Neural cell (in vitro differentiated cells): ENCODE results near the gene COL6A2. TPM values are rescaled to one million over a fixed set of nuclear protein-coding genes. Genes with fewer than 3 reads are reported as not detected.

Experiments
- H2AFZ ChIP-seq: fragments of 200-600, 300-800 bp; sonication (generic), shearing (Covaris generic); 2 replicates; pipeline ENCODE4 v1.6.0; 2014; ENCODE audit warnings: low read depth, mild to moderate bottlenecking, antibody characterized with exemption, low read length, moderate library complexity
- H3F3A ChIP-seq: fragments of 200-600 bp; shearing (Covaris generic); 2 replicates; pipeline ENCODE4 v1.6.1; 2016; ENCODE audit warnings: mild to moderate bottlenecking, moderate library complexity, mixed read lengths, antibody characterized with exemption, low read length; ENCODE audit not compliant: insufficient read depth, poor library complexity, severe bottlenecking
- H3K27ac ChIP-seq: fragments of 200-600, 300-800 bp; sonication (generic), shearing (Covaris generic); 2 replicates; pipeline ENCODE4 v1.5.1; 2014; ENCODE audit warnings: mild to moderate bottlenecking, low read length, moderate library complexity
- H3K27me3 ChIP-seq: fragments of 300-800, 200-600 bp; sonication (generic), shearing (Covaris generic); 2 replicates; pipeline ENCODE4 v1.6.0; 2014; ENCODE audit warnings: mild to moderate bottlenecking, low read depth, low read length, moderate library complexity; ENCODE audit not compliant: insufficient read depth
- H3K36me3 ChIP-seq: fragments of 300-800, 200-600 bp; sonication (generic), shearing (Covaris generic); 2 replicates; pipeline ENCODE4 v1.5.1; 2014; ENCODE audit warnings: mild to moderate bottlenecking, antibody characterized with exemption, low read length, moderate library complexity; ENCODE audit not compliant: insufficient read depth
- H3K4me2 ChIP-seq: fragments of 300-800, 200-600 bp; sonication (generic), shearing (Covaris generic); 2 replicates; pipeline ENCODE4 v1.6.0; 2014; ENCODE audit warnings: mild to moderate bottlenecking, low read length
- H3K4me3 ChIP-seq: fragments of 300-800, 200-600 bp; sonication (generic), shearing (Covaris generic); 2 replicates; pipeline ENCODE4 v1.5.1; 2014; ENCODE audit warnings: mild to moderate bottlenecking, low read length, moderate library complexity
- H3K79me2 ChIP-seq: fragments of 200-600 bp; shearing (Covaris generic); replicated peaks from 2 replicates; pipeline ENCODE4 v1.6.0; 2014; ENCODE audit warnings: mild to moderate bottlenecking, low read length, moderate library complexity; ENCODE audit not compliant: insufficient read depth
- H3K9ac ChIP-seq: fragments of 300-800, 200-600 bp; sonication (generic), shearing (Covaris generic); 2 replicates; pipeline ENCODE4 v1.6.1; 2016; ENCODE audit warnings: mild to moderate bottlenecking, low read length, mixed read lengths
- H3K9me2 ChIP-seq: fragments of 200-600 bp; shearing (Covaris generic); 2 replicates; pipeline ENCODE4 v1.6.1; 2016; ENCODE audit warnings: mild to moderate bottlenecking, low read length, mixed read lengths; ENCODE audit not compliant: insufficient read depth
- H3K9me3 ChIP-seq: fragments of 200-600, 300-800 bp; sonication (generic), shearing (Covaris generic); 2 replicates; pipeline ENCODE4 v1.6.1; 2016; ENCODE audit warnings: mild to moderate bottlenecking, mixed run types, low read length, moderate library complexity, mixed read lengths
- H4K20me1 ChIP-seq: fragments of 200-600 bp; shearing (Covaris generic); 2 replicates; pipeline ENCODE4 v1.6.1; 2016; ENCODE audit warnings: mild to moderate bottlenecking, mixed run types; ENCODE audit not compliant: insufficient read depth
- EP300 ChIP-seq: fragments of 450-650 bp; conservative IDR thresholded peaks from 2 replicates; pipeline ENCODE4 v1.6.1; 2014; ENCODE audit warnings: antibody characterized with exemption, mild to moderate bottlenecking, moderate library complexity; ENCODE audit not compliant: poor library complexity, severe bottlenecking
- EZH2 ChIP-seq: fragments of 200-600, 300-800 bp; shearing (Covaris generic), sonication (generic); IDR thresholded peaks from 2 replicates; pipeline ENCODE4 v1.6.1; 2014; ENCODE audit warnings: antibody characterized with exemption, low read length, borderline replicate concordance, mild to moderate bottlenecking; ENCODE audit not compliant: insufficient read depth, poor library complexity, severe bottlenecking
- MXI1 ChIP-seq: fragments of 450-650 bp; conservative IDR thresholded peaks from 2 replicates; pipeline ENCODE4 v1.6.1; 2014; ENCODE audit warnings: antibody characterized with exemption, mild to moderate bottlenecking; ENCODE audit not compliant: poor library complexity, severe bottlenecking
- POLR2AphosphoS5 ChIP-seq: IDR thresholded peaks from 2 replicates; pipeline ENCODE4 v1.6.1; 2012
- RAD21 ChIP-seq: fragments of 450-650 bp; conservative IDR thresholded peaks from 2 replicates; pipeline ENCODE4 v1.6.1; 2014; ENCODE audit warnings: antibody characterized with exemption, mild to moderate bottlenecking, moderate library complexity
- SMC3 ChIP-seq: fragments of 450-650 bp; conservative IDR thresholded peaks from 2 replicates; pipeline ENCODE4 v1.6.1; 2014; ENCODE audit warnings: antibody characterized with exemption, mild to moderate bottlenecking, moderate library complexity; ENCODE audit not compliant: poor library complexity
- TAF1 ChIP-seq: IDR thresholded peaks from 2 replicates; pipeline ENCODE4 v1.6.1; 2012; ENCODE audit warnings: low read depth
- polyA plus RNA-seq: library from polyadenylated mRNA; depleted of rRNA; stranded (reverse); fragments of >200 nt; gene quantifications from 2 replicates; pipeline ENCODE4 v1.2.3, GENCODE V29; 2014
- TF ChIP-seq, protein P1 (sequence below): IDR thresholded peaks from 2 replicates; pipeline ENCODE4 v1.6.1; 2012; ENCODE audit warnings: borderline replicate concordance
- TF ChIP-seq, protein P2 (sequence below): fragments of 450-650 bp; IDR thresholded peaks from 2 replicates; pipeline ENCODE4 v1.5.1; 2014; ENCODE audit warnings: antibody characterized with exemption, mild to moderate bottlenecking, moderate library complexity; ENCODE audit not compliant: poor library complexity, severe bottlenecking

The COL6A2 gene
- polyA plus RNA-seq, 1 donor from 2014 or later, result not detected

DNA sequence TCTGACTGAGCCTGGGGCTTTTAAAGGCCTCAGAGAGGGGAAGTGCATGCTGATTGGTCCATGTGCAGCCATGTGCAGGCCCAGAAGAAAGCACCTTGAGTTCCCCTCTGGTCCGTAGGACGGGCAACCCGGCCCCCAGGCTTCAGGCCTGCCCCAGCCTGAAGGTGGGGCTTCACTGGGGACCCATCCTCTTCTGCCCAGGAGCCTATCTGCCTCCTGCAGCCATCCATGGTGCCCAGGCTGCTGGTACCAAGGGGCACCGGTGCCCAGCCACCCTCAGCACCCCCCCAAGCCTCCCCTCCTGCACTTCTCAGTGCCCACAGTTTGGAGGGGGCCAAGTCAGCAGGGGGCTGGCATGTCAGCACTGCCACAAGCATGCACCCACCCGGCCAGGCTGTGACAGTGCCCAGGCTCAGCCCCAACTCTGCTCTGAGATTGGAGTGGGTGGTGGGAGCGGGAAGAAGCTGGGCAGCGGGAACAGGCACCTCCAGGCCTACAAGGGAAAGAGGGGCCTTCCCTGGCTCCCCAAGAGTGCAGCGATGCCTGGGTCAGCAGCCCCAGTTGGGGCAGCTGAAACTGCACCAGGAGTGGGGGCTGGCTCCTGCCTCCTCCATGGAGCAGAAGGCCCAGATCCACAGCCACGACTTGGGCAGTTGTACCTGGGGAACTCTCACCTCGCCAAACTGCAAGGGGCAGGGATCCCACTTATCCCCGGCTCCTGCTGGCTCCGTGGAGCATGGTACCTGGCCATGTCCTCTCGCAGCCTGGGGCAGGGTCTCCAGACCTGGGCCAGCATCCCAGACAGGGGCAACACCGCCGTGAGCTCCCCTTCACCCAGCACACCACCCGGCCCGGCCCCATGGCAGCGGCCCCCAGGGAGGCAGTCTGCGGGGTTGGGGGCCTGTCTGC is 11.7 kb downstream of the COL6A2 start:
- H3K4me2 ChIP-seq, result no peak overlapping the region
- H3K36me3 ChIP-seq, result no peaks in the 10 kb centered on the region
- H3K4me3 ChIP-seq, result no peak overlapping the region
- H3K27ac ChIP-seq, result no peak overlapping the region
- H3K9me3 ChIP-seq, result no peaks in the 10 kb centered on the region
- no peaks in the 10 kb centered on the region for H3K9me2 ChIP-seq
- no peaks in the 10 kb centered on the region for H3F3A ChIP-seq
- TF ChIP-seq, protein P1, sequence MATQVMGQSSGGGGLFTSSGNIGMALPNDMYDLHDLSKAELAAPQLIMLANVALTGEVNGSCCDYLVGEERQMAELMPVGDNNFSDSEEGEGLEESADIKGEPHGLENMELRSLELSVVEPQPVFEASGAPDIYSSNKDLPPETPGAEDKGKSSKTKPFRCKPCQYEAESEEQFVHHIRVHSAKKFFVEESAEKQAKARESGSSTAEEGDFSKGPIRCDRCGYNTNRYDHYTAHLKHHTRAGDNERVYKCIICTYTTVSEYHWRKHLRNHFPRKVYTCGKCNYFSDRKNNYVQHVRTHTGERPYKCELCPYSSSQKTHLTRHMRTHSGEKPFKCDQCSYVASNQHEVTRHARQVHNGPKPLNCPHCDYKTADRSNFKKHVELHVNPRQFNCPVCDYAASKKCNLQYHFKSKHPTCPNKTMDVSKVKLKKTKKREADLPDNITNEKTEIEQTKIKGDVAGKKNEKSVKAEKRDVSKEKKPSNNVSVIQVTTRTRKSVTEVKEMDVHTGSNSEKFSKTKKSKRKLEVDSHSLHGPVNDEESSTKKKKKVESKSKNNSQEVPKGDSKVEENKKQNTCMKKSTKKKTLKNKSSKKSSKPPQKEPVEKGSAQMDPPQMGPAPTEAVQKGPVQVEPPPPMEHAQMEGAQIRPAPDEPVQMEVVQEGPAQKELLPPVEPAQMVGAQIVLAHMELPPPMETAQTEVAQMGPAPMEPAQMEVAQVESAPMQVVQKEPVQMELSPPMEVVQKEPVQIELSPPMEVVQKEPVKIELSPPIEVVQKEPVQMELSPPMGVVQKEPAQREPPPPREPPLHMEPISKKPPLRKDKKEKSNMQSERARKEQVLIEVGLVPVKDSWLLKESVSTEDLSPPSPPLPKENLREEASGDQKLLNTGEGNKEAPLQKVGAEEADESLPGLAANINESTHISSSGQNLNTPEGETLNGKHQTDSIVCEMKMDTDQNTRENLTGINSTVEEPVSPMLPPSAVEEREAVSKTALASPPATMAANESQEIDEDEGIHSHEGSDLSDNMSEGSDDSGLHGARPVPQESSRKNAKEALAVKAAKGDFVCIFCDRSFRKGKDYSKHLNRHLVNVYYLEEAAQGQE, result no peak
- TF ChIP-seq POLR2AphosphoS5, result no peak
- no peak for TF ChIP-seq EZH2
- TF ChIP-seq SMC3, result no peak
- no peak for TF ChIP-seq EP300
- H3K27me3 ChIP-seq, result no peaks in the 10 kb centered on the region
- H3K79me2 ChIP-seq, result no peaks in the 10 kb centered on the region
- H3K9ac ChIP-seq, result no peak overlapping the region
- no peak overlapping the region for H2AFZ ChIP-seq
- no peaks in the 10 kb centered on the region for H4K20me1 ChIP-seq

DNA sequence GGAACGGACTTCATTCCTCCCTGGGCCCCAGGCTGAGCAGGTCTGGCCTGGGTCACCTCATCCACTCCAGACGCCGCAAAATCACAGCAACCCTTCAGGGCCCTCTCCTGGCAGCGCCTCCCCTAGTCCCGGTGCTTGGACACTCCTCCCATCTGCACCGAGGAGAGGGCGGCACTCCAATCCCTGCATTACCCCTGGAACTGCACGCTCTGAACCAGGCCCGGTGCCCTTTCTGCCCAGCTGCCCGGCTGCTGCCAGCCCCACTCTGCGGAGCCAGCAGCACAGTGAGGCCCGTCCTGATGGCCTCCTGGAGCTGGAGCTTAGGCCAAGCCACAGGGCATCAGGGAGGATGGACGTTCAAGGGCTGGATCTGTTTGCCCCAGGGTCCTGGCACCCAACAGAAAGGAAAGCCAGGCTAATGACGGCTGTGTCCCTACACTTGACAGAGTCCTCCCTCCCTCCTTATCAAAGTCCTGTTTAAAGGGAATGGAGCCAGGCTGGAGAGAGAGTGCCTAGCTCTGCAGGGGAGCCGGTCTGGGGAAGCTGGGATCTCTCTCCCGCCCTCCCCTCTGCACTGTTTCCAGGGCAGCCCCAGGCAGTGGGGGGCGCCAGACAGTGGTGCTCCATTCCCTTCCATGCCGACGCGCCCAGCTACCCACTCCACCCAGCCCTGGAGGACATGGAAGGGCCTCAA is 12.7 kb downstream of the COL6A2 start:
- Histone ChIP-seq H3K27ac (no peak overlapping the region), H3K9me2 (no peaks in the 10 kb centered on the region), H3F3A (no peaks in the 10 kb centered on the region), H3K79me2 (no peaks in the 10 kb centered on the region), H3K9me3 (no peaks in the 10 kb centered on the region), H2AFZ (no peak overlapping the region), H3K27me3 (no peaks in the 10 kb centered on the region), H3K9ac (no peak overlapping the region), H3K4me2 (no peak overlapping the region), H3K4me3 (no peak overlapping the region), H3K36me3 (no peaks in the 10 kb centered on the region), H4K20me1 (no peaks in the 10 kb centered on the region)
- no peak for TF ChIP-seq TAF1
- no peak for TF ChIP-seq MXI1
- no peak for TF ChIP-seq EP300
- TF ChIP-seq RAD21, result no peak
- TF ChIP-seq SMC3, result no peak
- TF ChIP-seq EZH2, result no peak
- no peak for TF ChIP-seq POLR2AphosphoS5
- TF ChIP-seq, protein P1, result no peak
- TF ChIP-seq, protein P2, sequence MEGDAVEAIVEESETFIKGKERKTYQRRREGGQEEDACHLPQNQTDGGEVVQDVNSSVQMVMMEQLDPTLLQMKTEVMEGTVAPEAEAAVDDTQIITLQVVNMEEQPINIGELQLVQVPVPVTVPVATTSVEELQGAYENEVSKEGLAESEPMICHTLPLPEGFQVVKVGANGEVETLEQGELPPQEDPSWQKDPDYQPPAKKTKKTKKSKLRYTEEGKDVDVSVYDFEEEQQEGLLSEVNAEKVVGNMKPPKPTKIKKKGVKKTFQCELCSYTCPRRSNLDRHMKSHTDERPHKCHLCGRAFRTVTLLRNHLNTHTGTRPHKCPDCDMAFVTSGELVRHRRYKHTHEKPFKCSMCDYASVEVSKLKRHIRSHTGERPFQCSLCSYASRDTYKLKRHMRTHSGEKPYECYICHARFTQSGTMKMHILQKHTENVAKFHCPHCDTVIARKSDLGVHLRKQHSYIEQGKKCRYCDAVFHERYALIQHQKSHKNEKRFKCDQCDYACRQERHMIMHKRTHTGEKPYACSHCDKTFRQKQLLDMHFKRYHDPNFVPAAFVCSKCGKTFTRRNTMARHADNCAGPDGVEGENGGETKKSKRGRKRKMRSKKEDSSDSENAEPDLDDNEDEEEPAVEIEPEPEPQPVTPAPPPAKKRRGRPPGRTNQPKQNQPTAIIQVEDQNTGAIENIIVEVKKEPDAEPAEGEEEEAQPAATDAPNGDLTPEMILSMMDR, result no peak
